Neural crest cell (in vitro differentiated cells): ENCODE data around the gene PRRX2. TPM values are rescaled to one million over a fixed set of nuclear protein-coding genes. Genes with fewer than 3 reads are reported as not detected.

Experiments
- DNase-seq: peaks from one replicate; pipeline ENCODE4 v3.0.0; 2021; ENCODE audit warnings: low read depth, mixed read lengths, low spot score
- H3K27ac Mint-ChIP-seq: one replicate; pipeline ENCODE4 v1.8.0; 2021; ENCODE audit warnings: mild to moderate bottlenecking, mixed read lengths; ENCODE audit not compliant: unreplicated experiment
- H3K27me3 Mint-ChIP-seq: 2 replicates; pipeline ENCODE4 v1.8.0; 2021; ENCODE audit warnings: low read depth, mild to moderate bottlenecking, mixed read lengths
- H3K36me3 Mint-ChIP-seq: 2 replicates; pipeline ENCODE4 v1.8.0; 2021; ENCODE audit warnings: low read depth, mild to moderate bottlenecking, mixed read lengths
- H3K4me1 Mint-ChIP-seq: 2 replicates; pipeline ENCODE4 v1.8.0; 2021; ENCODE audit warnings: mixed read lengths
- H3K4me3 Mint-ChIP-seq: one replicate; pipeline ENCODE4 v1.8.0; 2021; ENCODE audit warnings: mild to moderate bottlenecking, mixed read lengths
- H3K9me3 Mint-ChIP-seq: 2 replicates; pipeline ENCODE4 v1.8.0; 2021; ENCODE audit warnings: mixed read lengths
- total RNA-seq: library from RNA; stranded (reverse); gene quantifications from 2 replicates; pipeline ENCODE4 v1.2.1, GENCODE V29; 2021
- TF ChIP-seq, protein P1 (sequence below): fragments of 200-600 bp; sonication (generic); conservative IDR thresholded peaks from 2 replicates; pipeline ENCODE4 v1.5.0; 2021; ENCODE audit warnings: antibody characterized with exemption, mild to moderate bottlenecking

The PRRX2 gene
- total RNA-seq, 1 donor from 2014 or later: 0.65 TPM

DNA sequence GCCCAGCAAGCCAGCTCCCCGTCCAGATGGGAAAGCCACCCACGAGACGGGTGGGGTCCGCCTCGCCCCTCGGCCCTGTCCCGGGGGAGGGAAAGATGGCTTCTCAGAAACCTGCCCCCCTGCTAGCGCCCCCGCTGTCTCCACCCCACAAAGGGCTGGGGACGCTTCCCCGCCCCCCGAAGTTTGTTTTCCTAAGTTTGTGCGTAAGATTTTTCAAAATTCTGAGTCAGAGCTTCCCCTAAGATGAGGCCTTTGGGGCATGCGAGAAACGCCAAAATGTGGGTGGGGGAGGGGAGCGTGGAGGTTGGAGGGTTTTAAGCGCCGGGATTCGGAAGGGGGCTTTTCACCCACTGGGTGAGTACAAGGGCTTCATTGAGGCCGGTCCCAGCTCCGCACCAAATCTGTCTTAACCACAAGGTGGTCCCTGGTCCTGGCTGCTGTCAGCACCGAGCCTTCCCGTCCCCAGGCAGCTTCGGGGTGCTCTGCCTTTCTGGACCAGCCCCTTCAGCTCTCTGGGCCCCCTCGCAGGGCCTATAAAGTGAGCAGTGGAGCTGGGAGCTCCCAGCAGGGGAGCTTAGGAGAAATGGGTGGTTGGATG lies 32.3 kb downstream of the PRRX2 start:
- Mint-ChIP-seq H3K4me3 (no peak overlapping the region), H3K9me3 (no peaks in the 10 kb centered on the region), H3K27ac (no peak overlapping the region), H3K4me1 (peaks cover 4% of the 10 kb centered on the region), H3K36me3 (no peaks in the 10 kb centered on the region), H3K27me3 (peaks cover 68% of the 10 kb centered on the region)
- TF ChIP-seq, protein P1, sequence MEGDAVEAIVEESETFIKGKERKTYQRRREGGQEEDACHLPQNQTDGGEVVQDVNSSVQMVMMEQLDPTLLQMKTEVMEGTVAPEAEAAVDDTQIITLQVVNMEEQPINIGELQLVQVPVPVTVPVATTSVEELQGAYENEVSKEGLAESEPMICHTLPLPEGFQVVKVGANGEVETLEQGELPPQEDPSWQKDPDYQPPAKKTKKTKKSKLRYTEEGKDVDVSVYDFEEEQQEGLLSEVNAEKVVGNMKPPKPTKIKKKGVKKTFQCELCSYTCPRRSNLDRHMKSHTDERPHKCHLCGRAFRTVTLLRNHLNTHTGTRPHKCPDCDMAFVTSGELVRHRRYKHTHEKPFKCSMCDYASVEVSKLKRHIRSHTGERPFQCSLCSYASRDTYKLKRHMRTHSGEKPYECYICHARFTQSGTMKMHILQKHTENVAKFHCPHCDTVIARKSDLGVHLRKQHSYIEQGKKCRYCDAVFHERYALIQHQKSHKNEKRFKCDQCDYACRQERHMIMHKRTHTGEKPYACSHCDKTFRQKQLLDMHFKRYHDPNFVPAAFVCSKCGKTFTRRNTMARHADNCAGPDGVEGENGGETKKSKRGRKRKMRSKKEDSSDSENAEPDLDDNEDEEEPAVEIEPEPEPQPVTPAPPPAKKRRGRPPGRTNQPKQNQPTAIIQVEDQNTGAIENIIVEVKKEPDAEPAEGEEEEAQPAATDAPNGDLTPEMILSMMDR: no peak
- DNase-seq: no peak

DNA sequence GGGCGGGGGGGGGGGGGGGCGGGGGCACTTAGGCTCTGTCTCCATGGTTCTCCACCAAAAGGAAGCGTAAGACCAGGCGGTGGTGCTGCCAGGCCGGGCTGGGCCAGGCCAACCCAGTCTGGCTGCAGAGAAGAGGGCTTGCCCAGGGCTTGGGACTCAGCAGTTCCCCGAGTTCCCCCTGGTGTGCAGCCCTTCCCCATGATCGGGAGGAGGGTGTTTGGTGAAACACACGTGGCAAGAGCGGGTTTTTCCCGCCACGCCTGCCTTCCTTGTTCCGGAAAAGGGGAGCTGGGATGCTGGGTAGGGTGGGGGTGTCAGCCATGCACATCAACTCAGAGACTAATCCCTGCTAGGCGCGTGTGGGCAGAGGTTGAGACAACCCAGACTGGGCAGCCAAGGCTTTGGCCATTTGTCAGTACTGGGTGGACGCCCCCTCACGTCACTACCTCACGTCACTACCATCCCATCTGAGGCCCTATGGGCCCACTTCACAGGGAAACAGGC lies 32.9 kb downstream of the PRRX2 start:
- peaks cover 69% of the 10 kb centered on the region for H3K27me3 Mint-ChIP-seq
- H3K36me3 Mint-ChIP-seq: no peaks in the 10 kb centered on the region
- H3K27ac Mint-ChIP-seq: no peak overlapping the region
- no peak for DNase-seq
- H3K4me3 Mint-ChIP-seq: no peak overlapping the region
- H3K9me3 Mint-ChIP-seq: no peaks in the 10 kb centered on the region
- peaks cover 4% of the 10 kb centered on the region for H3K4me1 Mint-ChIP-seq
- TF ChIP-seq, protein P1: no peak

DNA sequence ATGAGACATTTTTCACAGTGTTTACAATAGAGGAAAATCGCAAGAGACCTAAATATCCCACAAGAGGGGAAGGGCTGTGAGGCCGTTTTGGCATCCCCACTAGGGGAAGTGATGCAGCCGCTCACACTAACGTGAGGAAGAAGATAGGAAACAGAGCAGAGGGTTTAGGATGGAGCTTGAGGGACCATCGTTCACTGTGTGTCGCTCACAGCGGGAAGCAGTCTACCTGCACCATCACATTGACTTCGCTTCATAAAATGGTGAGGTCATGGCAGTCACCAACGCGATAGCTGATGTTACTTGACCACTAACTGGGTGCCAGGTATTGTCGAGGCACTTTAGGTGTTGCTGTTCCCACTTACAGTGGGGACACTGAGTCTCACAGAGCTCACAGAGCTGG lies 35.6 kb downstream of the PRRX2 start:
- Mint-ChIP-seq H3K27me3 (peaks cover 47% of the 10 kb centered on the region), H3K36me3 (no peaks in the 10 kb centered on the region), H3K4me1 (peaks cover 4% of the 10 kb centered on the region), H3K27ac (no peak overlapping the region), H3K4me3 (no peak overlapping the region), H3K9me3 (no peaks in the 10 kb centered on the region)
- no peak for DNase-seq
- TF ChIP-seq, protein P1: no peak

DNA sequence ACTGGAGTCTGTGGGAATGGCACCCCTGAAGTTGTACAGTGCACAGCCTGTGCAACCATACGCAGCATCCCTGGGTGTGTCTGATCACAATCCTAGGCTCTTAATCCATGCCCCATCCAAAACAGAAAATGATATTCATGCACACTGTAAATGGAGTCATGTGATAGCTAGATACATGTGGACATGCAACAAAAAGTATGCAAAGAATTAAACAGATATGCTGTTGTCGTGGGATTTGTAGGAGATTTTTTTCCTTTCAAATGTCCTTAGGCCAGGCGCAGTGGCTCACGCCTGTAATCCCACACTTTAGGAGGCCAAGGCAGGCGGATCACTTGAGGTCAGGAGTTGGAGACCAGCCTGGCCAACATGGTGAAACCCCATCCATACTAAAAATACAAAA lies 36.1 kb downstream of the PRRX2 start:
- H3K27ac Mint-ChIP-seq: no peak overlapping the region
- H3K9me3 Mint-ChIP-seq: no peaks in the 10 kb centered on the region
- H3K27me3 Mint-ChIP-seq: peaks cover 43% of the 10 kb centered on the region
- peaks cover 4% of the 10 kb centered on the region for H3K4me1 Mint-ChIP-seq
- DNase-seq: no peak
- TF ChIP-seq, protein P1: no peak
- no peak overlapping the region for H3K4me3 Mint-ChIP-seq
- no peaks in the 10 kb centered on the region for H3K36me3 Mint-ChIP-seq

DNA sequence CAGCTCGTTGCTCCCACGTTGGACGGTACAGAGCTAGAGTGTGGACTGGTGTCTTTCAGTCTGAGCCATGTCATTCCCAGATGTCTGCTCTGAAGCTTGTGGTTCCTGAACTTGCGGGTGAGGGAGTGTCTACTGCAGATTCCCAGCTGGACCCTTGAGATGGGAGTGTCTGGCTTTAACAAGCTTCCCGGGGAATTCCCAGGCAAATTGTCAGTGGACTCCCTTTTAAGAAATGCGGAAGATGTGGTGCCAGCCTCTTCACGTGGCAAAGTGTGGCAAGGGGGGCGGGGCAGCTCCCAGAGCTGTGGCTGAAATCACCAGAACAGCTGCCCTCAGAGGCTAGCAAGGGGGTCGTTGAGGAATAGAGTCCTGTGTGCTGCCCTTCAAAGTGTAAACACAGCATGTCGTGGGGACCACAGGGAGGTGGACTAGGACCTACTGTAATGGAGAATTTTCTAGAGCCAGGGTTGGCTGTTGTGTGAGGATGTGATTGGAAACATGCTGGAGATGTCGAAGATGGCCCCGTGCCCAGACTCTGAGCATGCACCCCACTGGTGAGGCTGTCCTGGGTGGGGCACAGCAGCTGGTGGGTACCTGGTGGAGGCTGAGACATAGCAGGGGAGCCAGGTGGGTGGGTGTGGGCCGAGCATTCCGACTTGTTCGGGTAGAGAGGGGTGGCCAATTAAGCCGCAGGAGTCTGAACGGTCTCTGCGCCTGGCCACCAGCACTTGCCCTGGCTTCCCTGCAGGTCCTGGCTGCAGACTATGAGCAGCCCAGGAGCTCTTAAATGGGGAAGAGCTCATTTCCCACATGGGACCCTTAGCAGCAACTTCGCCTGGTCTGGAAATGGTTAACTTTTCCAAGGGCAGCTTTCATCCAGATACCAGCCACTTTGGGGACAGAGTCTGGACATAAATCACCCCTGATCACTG lies 37.4 kb downstream of the PRRX2 start:
- TF ChIP-seq, protein P1: no peak
- no peaks in the 10 kb centered on the region for H3K4me1 Mint-ChIP-seq
- H3K27me3 Mint-ChIP-seq: peaks cover 34% of the 10 kb centered on the region
- DNase-seq: no peak
- H3K27ac Mint-ChIP-seq: no peak overlapping the region
- no peak overlapping the region for H3K4me3 Mint-ChIP-seq
- no peaks in the 10 kb centered on the region for H3K36me3 Mint-ChIP-seq
- no peaks in the 10 kb centered on the region for H3K9me3 Mint-ChIP-seq
